ENCODE data around the gene IER2. TPM values are rescaled to one million over a fixed set of nuclear protein-coding genes. Genes with fewer than 3 reads are reported as not detected.

Gene IER2
- total and polyA plus RNA-seq, 9 of the 15 experiments (the other 6 are each of a cell fraction or from before 2014, with no cell fraction given), result 4.5 to 205 (median 23.7) TPM

GRCh38 chr19:13162724-13163608 lies 12.8 kb downstream of the IER2 start (continued):
- TF ChIP-seq JUN (IDR thresholded peaks at IDR 0.05; ENCODE audit: borderline replicate concordance, low read depth, low read length), result peak; percentile 24; the same call in 1 of the 2 replicates
- no peak; the same call in 1 of the 2 replicates for TF ChIP-seq JUN (CRISPR knock-in tag; IDR thresholded peaks at IDR 0.05; ENCODE audit: borderline replicate concordance)
- no peak for TF ChIP-seq TAL1 (IDR thresholded peaks at IDR 0.05)
- peak; percentile 25; the same call in 1 of the 2 replicates for TF ChIP-seq POLR2AphosphoS2 (IDR thresholded peaks at IDR 0.05; ENCODE audit: low read length)
- peak; percentile 36 for TF ChIP-seq CHD2 (IDR thresholded peaks at IDR 0.05; ENCODE audit: low read depth, low read length)
- no peak for TF ChIP-seq CEBPB (tag; IDR thresholded peaks at IDR 0.05)
- TF ChIP-seq POLR2A (conservative IDR thresholded peaks at IDR 0.05), result peak; percentile 85
- TF ChIP-seq ZNF133 (CRISPR knock-in tag; IDR thresholded peaks at IDR 0.05), result 0 out of 2 replicates have a peak, but pooled peaks have one; percentile 27
- peak; percentile 63 for TF ChIP-seq POLR2AphosphoS5 (IDR thresholded peaks at IDR 0.05; ENCODE audit: control insufficient read depth, insufficient read depth, low read depth, low read length)
- peak; percentile 14; the same call in 1 of the 2 replicates for TF ChIP-seq ZBTB12 (CRISPR knock-in tag; IDR thresholded peaks at IDR 0.05)
- TF ChIP-seq SP2 (IDR thresholded peaks at IDR 0.05; ENCODE audit: extremely low read depth, low read depth, low read length, poor library complexity, severe bottlenecking), result no peak
- TF ChIP-seq MXI1 (IDR thresholded peaks at IDR 0.05; ENCODE audit: low read depth, low read length), result peak; percentile 22; the same call in 1 of the 2 replicates
- no peak for TF ChIP-seq ZNF324 (CRISPR knock-in tag; IDR thresholded peaks at IDR 0.05)
